Ovary (tissue), 3 donors: ENCODE data around the gene ZNF74.

ENCODE experiments used
- CTCF ChIP-seq, 3 donors: fragments of 450-650 bp in 2 of 3; fragments of 200-600 bp in 1 of 3; IDR thresholded peaks; one replicate each; pipeline versions ENCODE4 v1.5.1 to v1.8.0; 2016 to 2022; ENCODE audit warnings: antibody characterized with exemption in 3 of 3, mild to moderate bottlenecking in 1 of 3
- POLR2A ChIP-seq: fragments of 450-650 bp; IDR thresholded peaks from one replicate; pipeline ENCODE4 v1.6.1; 2017; ENCODE audit warnings: antibody characterized with exemption, mild to moderate bottlenecking, moderate library complexity
- donor health status: DM: no; HTN: no; CAD: no.

GRCh38 chr22:20397498-20397897 is 3.5 kb downstream of the ZNF74 start:
- TF ChIP-seq POLR2A (no peak), CTCF (IDR thresholded peaks at IDR 0.05) (no peak)
